Thyroid gland (tissue), 4 donors: ENCODE measurements around the gene MATK. TPM values are rescaled to one million over a fixed set of nuclear protein-coding genes. Genes with fewer than 3 reads are reported as not detected.

Experiments
- DNase-seq, 2 donors: peaks; one replicate each; pipeline ENCODE4 v3.0.0-alpha.2; 2019
- H3K27ac ChIP-seq, 3 donors: fragments of 200-600 bp; sonication (generic); 1 replicate in 2 of 3; 2 replicates in 1 of 3; pipeline ENCODE4 v1.5.1; 2016 to 2019; ENCODE audit warnings: mild to moderate bottlenecking in 1 of 3, moderate library complexity in 1 of 3
- H3K27me3 ChIP-seq: fragments of 200-600 bp; sonication (generic); one replicate; pipeline ENCODE4 v1.5.1; 2019
- H3K36me3 ChIP-seq, 2 donors: fragments of 200-600 bp; sonication (generic); one replicate each; pipeline ENCODE4 v1.5.1; 2016 to 2019
- H3K4me1 ChIP-seq, 2 donors: fragments of 200-600 bp; sonication (generic); one replicate each; pipeline ENCODE4 v1.5.1; 2017 to 2019
- H3K4me3 ChIP-seq, 3 donors: fragments of 200-600 bp; sonication (generic); replicated peaks in 1 of 3; 1 replicate in 2 of 3; 2 replicates in 1 of 3; pipeline ENCODE4 v1.5.1; 2016; ENCODE audit warnings: mild to moderate bottlenecking in 1 of 3
- H3K9me3 ChIP-seq: fragments of 200-600 bp; sonication (generic); one replicate; pipeline ENCODE4 v1.5.1; 2017
- POLR2A ChIP-seq, 2 donors: fragments of 450-650 bp; IDR thresholded peaks; one replicate each; pipeline ENCODE4 v1.6.1; 2017; ENCODE audit warnings: antibody characterized with exemption in 2 of 2, mild to moderate bottlenecking in 2 of 2, moderate library complexity in 1 of 2
- WGBS, 2 donors: methylation state at CpG; one replicate each; pipeline ENCODE4 v1.1.5; 2017; 5-methylcytosine and 5-hydroxymethylcytosine counted together
- intact Hi-C: fragments of 100-400 bp; cut with DNase I; formaldehyde crosslinking; loops from one replicate; pipeline ENCODE4 v1.15.1; 2023
- total RNA-seq, 4 donors: library from RNA; depleted of rRNA; stranded (reverse); fragments of >200 nt; gene quantifications; one replicate each; pipeline ENCODE4 v1.2.3, GENCODE V29; 2016
- TF ChIP-seq, protein P1 (sequence below), 6 experiments: fragments of 200-600 bp in 3 of 6; fragments of 450-650 bp in 3 of 6; sonication (generic) in 3 of 6; IDR thresholded peaks; one replicate each; pipeline ENCODE4 v1.5.1; 2016 to 2019; ENCODE audit warnings: antibody characterized with exemption in 6 of 6, mild to moderate bottlenecking in 2 of 6, inconsistent platforms in 1 of 6, moderate library complexity in 1 of 6

Gene MATK
- total RNA-seq, 4 donors from 2014 or later: 0.93 to 14.7 (median 2.7) TPM

GRCh38 chr19:3814648-3815047 lies 28.5 kb upstream of the MATK start:
- H3K4me3 ChIP-seq: no peak overlapping the region
- H3K9me3 ChIP-seq: no peaks in the 10 kb centered on the region
- intact Hi-C loops: no loop called here
- TF ChIP-seq, protein P1, sequence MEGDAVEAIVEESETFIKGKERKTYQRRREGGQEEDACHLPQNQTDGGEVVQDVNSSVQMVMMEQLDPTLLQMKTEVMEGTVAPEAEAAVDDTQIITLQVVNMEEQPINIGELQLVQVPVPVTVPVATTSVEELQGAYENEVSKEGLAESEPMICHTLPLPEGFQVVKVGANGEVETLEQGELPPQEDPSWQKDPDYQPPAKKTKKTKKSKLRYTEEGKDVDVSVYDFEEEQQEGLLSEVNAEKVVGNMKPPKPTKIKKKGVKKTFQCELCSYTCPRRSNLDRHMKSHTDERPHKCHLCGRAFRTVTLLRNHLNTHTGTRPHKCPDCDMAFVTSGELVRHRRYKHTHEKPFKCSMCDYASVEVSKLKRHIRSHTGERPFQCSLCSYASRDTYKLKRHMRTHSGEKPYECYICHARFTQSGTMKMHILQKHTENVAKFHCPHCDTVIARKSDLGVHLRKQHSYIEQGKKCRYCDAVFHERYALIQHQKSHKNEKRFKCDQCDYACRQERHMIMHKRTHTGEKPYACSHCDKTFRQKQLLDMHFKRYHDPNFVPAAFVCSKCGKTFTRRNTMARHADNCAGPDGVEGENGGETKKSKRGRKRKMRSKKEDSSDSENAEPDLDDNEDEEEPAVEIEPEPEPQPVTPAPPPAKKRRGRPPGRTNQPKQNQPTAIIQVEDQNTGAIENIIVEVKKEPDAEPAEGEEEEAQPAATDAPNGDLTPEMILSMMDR (IDR thresholded peaks at IDR 0.05): no peak
- TF ChIP-seq POLR2A (IDR thresholded peaks at IDR 0.05): no peak
- no peak for DNase-seq
- WGBS, 2 donors: 91 to 98% methylated on average over 4 of the region's 4 CpGs
- H3K36me3 ChIP-seq: no peaks in the 10 kb centered on the region
- H3K27me3 ChIP-seq: no peaks in the 10 kb centered on the region
- peaks cover 0 to 7% of the 10 kb centered on the region in 2 donors for H3K4me1 ChIP-seq
- H3K27ac ChIP-seq: no peak overlapping the region

DNA sequence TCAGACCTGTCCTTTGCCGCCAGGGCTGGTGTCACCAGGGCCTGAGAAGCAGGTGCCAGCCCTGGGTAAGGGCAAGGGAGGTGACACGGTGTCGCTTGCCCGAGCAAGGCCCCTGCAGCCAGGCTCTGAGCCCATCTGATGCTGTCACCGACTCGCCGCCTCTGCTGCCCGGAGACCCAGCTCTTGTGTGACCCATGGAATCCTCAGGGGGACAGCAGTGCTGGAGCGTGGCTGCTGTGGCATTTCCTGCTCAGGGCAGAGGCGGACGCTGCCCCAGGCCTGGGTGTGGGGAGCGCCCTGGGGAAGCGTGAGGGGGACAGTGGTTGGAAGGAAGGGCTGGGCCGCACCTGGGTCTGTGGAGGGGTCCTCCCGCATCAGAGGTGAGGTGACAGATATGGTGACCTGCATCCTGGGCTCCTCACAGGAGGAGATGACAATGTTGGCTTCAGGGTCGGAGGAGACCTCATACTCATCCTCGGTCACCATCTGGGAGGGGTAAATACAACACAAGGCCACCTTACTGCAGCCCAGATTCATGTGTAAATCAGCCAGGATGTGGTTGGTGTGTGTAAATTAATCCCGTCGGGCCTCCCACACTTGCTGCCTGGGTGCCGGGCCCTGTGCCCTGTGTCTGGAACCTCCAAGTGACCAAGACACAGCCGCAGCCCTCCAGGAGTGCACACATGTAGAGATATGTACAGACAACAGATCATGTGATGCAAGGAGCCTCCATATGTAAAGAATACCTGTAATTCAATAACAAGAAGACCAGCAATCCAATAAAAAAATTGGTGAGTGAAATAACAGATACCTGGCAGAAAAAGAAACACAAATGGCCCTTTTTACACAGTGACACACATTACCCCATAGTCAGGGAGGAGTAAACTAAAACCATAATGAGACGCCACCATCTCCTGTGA lies 27.6 kb upstream of the MATK start:
- H3K4me3 ChIP-seq: no peak overlapping the region
- H3K4me1 ChIP-seq: peaks cover 0 to 11% of the 10 kb centered on the region in 2 donors
- no peak for DNase-seq
- peak overlapping the region in 1 of 3 donors; percentile 58 for H3K27ac ChIP-seq
- TF ChIP-seq, protein P1 (IDR thresholded peaks at IDR 0.05): no peak
- no peak for TF ChIP-seq POLR2A (IDR thresholded peaks at IDR 0.05)
- no peaks in the 10 kb centered on the region for H3K36me3 ChIP-seq
- 80% methylated on average over 14 to 19 of the region's 22 CpGs for WGBS, 2 donors
- H3K27me3 ChIP-seq: no peaks in the 10 kb centered on the region
- no peaks in the 10 kb centered on the region for H3K9me3 ChIP-seq
- intact Hi-C loops: no loop called here

- H3K4me1 ChIP-seq: peaks cover 0 to 23% of the 10 kb centered on the region in 2 donors
- TF ChIP-seq POLR2A (IDR thresholded peaks at IDR 0.05): no peak
- TF ChIP-seq, protein P1 (IDR thresholded peaks at IDR 0.05): no peak
- no peak overlapping the region for H3K4me3 ChIP-seq
- no peaks in the 10 kb centered on the region for H3K36me3 ChIP-seq
- no peak overlapping the region for H3K27ac ChIP-seq
- H3K27me3 ChIP-seq: no peaks in the 10 kb centered on the region
- WGBS, 2 donors: 77 to 80% methylated on average over 2 to 32 of the region's 38 CpGs
- H3K9me3 ChIP-seq: no peaks in the 10 kb centered on the region
- intact Hi-C loops: no loop called here
- DNase-seq: peak in 1 of 2 donors; percentile 14
Observed at GRCh38 chr19:3810708-3811355, 24.7 kb upstream of the MATK start.

DNA sequence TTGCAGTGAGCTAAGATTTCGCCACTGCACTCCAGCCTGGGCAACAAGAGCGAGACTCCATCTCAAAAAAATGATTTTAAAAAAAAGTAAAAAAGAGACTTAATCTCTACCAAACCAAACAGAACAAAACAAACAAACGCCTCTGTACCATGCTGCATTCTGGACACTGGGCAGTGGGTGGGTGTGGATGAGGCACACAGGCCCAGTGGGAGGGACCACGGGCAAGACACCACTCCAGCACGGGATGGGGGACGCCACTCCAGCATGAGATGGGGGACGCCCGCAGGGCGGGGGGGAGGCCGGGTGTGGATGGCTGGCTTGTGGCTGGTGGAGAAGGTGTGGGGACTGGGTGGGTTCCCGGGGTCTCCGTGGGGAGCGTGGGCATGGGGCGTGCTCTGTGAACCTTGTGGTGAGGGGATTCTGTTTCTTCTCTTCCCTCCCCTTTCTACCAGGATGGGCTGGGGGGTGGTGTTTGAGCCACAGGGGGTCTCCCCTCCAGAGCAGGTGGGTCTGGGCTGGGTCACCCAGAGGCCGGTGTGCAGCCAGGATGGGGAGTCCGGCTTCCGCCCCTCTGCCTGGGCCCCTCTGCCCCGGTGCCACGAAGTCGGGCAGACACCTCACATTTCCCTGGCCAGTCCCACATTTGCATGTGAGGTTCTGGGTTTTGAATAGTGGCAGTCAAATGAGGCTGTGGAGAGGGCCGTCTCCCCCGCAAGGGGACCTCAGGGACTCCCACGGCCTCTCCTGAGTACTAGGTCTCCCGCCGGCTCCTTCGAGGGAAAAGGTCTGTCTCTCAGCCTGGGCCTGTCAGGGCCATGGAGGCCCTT lies 23.9 kb upstream of the MATK start:
- intact Hi-C loops: no loop called here
- TF ChIP-seq POLR2A (IDR thresholded peaks at IDR 0.05): no peak
- TF ChIP-seq, protein P1 (IDR thresholded peaks at IDR 0.05): no peak
- Histone ChIP-seq H3K4me1 (peaks cover 0 to 23% of the 10 kb centered on the region in 2 donors), H3K27me3 (no peaks in the 10 kb centered on the region), H3K36me3 (no peaks in the 10 kb centered on the region), H3K9me3 (no peaks in the 10 kb centered on the region), H3K27ac (no peak overlapping the region), H3K4me3 (no peak overlapping the region)
- WGBS, 2 donors: 84 to 93% methylated on average over 16 to 22 of the region's 26 CpGs
- DNase-seq: no peak
